HG03066 (cell line): ENCODE measurements around the gene NRF1.
"Not testable (repeated sequence)": the region's sequence is repeated elsewhere in the genome, so short reads cannot be mapped to it uniquely, and the experiment has no call there.

ENCODE experiments used
- ATAC-seq: cut with Tn5 transposase; IDR thresholded peaks from one replicate; pipeline ENCODE4 v1.9.1; 2021; ENCODE audit warnings: low read depth; ENCODE audit not compliant: unreplicated experiment

NRF1 gene

GRCh38 chr7:129643550-129644170 lies 32.1 kb downstream of the NRF1 start:
- no peak for ATAC-seq

- no peak for ATAC-seq
Measured at GRCh38 chr7:129644634-129645230, 33.2 kb downstream of the NRF1 start.

GRCh38 chr7:129646369-129647021 lies 35.0 kb downstream of the NRF1 start:
- ATAC-seq = no peak

- no peak for ATAC-seq
Measured at GRCh38 chr7:129649128-129649690, 37.7 kb downstream of the NRF1 start.

GRCh38 chr7:129650056-129650758 lies 38.7 kb downstream of the NRF1 start:
- ATAC-seq = no peak

- ATAC-seq = no peak
Measured at GRCh38 chr7:129652914-129653313, 41.4 kb downstream of the NRF1 start.

- ATAC-seq = no peak
Measured at GRCh38 chr7:129655811-129656210, 44.3 kb downstream of the NRF1 start.

- no peak for ATAC-seq
Measured at GRCh38 chr7:129657363-129657762, 45.8 kb downstream of the NRF1 start.

- ATAC-seq = not testable (repeated sequence)
Measured at GRCh38 chr7:129659907-129660306, 48.4 kb downstream of the NRF1 start.

- ATAC-seq = no peak
Measured at GRCh38 chr7:129661645-129662182, 50.2 kb downstream of the NRF1 start.

GRCh38 chr7:129663240-129663639 lies 51.7 kb downstream of the NRF1 start:
- ATAC-seq = not testable (repeated sequence)

GRCh38 chr7:129664029-129665012 lies 52.8 kb downstream of the NRF1 start:
- ATAC-seq = no peak

GRCh38 chr7:129665013-129665401 lies 53.5 kb downstream of the NRF1 start:
- no peak for ATAC-seq

GRCh38 chr7:129667116-129667515 lies 55.6 kb downstream of the NRF1 start:
- ATAC-seq = no peak

- ATAC-seq = no peak
Measured at GRCh38 chr7:129667551-129667950, 56.0 kb downstream of the NRF1 start.

- ATAC-seq = no peak
Measured at GRCh38 chr7:129669901-129670300, 58.4 kb downstream of the NRF1 start.

GRCh38 chr7:129670656-129671055 lies 59.1 kb downstream of the NRF1 start:
- ATAC-seq = no peak

GRCh38 chr7:129671266-129671665 lies 59.7 kb downstream of the NRF1 start:
- ATAC-seq = no peak

GRCh38 chr7:129674475-129674874 lies 63.0 kb downstream of the NRF1 start:
- not testable (repeated sequence) for ATAC-seq

- no peak for ATAC-seq
Measured at GRCh38 chr7:129675521-129675920, 64.0 kb downstream of the NRF1 start.
